ENCODE data around the gene EXOG.
A peak's percentile ranks its signal among the peaks of the same experiment; 100 is the strongest.

EXOG gene

GRCh38 chr3:38515367-38515766 is 19.2 kb downstream of the EXOG start:
- DNase-seq = no peak

- DNase-seq = no peak
Measured at GRCh38 chr3:38516669-38517068, 20.5 kb downstream of the EXOG start.

GRCh38 chr3:38519000-38519399 is 22.9 kb downstream of the EXOG start:
- DNase-seq = peak; percentile 11

- DNase-seq = peak; percentile 72
Measured at GRCh38 chr3:38519651-38520050, 23.5 kb downstream of the EXOG start.

- peak; percentile 84 for DNase-seq
Measured at GRCh38 chr3:38521391-38521987, 25.3 kb downstream of the EXOG start.

- DNase-seq = no peak
Measured at GRCh38 chr3:38522002-38522401, 25.9 kb downstream of the EXOG start.

GRCh38 chr3:38524141-38524739 is 28.1 kb downstream of the EXOG start:
- DNase-seq = no peak

GRCh38 chr3:38526792-38527191 is 30.7 kb downstream of the EXOG start:
- no peak for DNase-seq

GRCh38 chr3:38528457-38528856 is 32.3 kb downstream of the EXOG start:
- peak; percentile 57 for DNase-seq

GRCh38 chr3:38532529-38532928 is 36.4 kb downstream of the EXOG start:
- DNase-seq = no peak

- DNase-seq = no peak
Measured at GRCh38 chr3:38533285-38533976, 37.3 kb downstream of the EXOG start.

GRCh38 chr3:38534180-38534579 is 38.0 kb downstream of the EXOG start:
- no peak for DNase-seq

GRCh38 chr3:38534604-38535003 is 38.5 kb downstream of the EXOG start:
- no peak for DNase-seq

- DNase-seq = no peak
Measured at GRCh38 chr3:38536671-38537070, 40.5 kb downstream of the EXOG start.

GRCh38 chr3:38538773-38539353 is 42.7 kb downstream of the EXOG start:
- DNase-seq = no peak

GRCh38 chr3:38541806-38542205 is 45.7 kb downstream of the EXOG start:
- DNase-seq = no peak

GRCh38 chr3:38542401-38543298 is 46.5 kb downstream of the EXOG start:
- DNase-seq = no peak

GRCh38 chr3:38543586-38543985 is 47.4 kb downstream of the EXOG start:
- no peak for DNase-seq

GRCh38 chr3:38544926-38545325 is 48.8 kb downstream of the EXOG start:
- DNase-seq = no peak

GRCh38 chr3:38545550-38545949 is 49.4 kb downstream of the EXOG start:
- no peak for DNase-seq

- no peak for DNase-seq
Measured at GRCh38 chr3:38545983-38546382, 49.8 kb downstream of the EXOG start.

GRCh38 chr3:38548154-38548931 is 52.2 kb downstream of the EXOG start:
- no peak for DNase-seq

Data from hematopoietic multipotent progenitor cell treated with erythropoietin and hydrocortisone succinate and interleukin-3 and kit ligand, for 4 days (in vitro differentiated cells).